ENCODE data around the gene NKX6-2.

The NKX6-2 gene

DNA sequence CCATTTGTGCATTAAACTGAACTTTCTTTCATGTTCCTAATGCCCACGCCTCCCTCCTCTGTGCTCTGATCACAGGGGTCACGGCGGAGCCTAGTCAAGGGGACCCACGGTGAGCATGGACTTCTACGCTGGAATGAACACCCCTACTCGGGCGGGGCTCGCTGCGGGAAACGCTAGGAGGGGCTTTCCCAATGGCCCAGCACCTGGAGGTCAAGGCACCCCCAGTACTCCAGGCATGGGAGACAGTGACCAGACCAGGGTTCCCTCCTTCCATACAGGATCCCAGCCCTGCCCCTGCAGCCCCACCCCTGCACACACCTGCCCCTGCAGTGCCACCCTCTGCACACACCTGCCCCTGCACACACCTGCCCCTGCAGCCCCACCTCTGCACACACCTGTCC is 27.1 kb upstream of the NKX6-2 start:
- DNase-seq (ENCODE audit: low spot score) = no peak

DNA sequence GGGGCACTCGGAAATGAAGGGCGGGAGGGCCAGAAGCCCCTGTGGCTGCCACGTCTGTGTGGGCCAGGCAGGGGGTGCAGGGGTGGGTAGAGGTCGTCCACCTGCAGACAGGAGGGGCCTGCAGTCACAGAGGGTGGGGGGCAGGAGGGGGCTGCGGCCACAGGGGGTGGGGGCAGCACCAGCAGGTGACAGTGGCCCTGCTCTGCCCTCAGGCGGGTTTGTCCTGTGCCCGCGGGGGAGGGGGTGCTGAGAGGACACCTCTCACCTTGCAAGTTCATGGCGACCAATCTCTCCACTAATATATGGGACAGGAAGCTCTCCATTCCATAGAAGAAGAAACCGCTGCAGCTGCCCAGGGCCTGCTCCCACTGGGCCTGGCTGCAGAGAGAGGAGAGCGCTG is 26.6 kb upstream of the NKX6-2 start:
- DNase-seq (ENCODE audit: low spot score) = no peak

DNA sequence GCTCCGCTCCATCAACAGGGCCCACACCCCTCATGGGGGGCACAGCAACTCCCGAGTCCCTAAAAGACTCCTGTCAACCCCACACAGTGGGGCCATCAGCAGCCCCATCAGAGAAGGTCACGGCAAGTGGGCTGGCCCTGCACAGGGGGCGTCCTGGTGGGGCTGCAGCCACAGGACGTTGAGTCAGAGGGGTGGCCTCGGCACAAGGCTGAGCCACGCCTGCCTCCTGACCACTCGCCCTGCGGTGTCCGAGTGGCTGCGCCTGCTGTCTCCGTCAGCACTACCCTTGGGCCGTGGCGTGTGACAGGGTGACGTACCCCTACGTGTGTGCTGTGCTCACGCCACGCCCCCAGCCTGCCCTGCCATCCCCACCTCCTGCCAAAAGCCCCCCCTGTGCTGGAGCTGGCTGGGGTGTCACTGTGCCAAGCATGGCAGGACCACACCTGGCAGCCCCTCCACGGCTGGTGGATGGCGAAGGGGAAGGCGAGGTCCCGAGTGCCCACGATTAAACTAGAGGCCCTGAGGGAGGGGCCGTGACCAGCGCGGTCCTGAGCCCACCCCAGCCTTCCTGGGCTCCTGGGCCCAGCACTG is 26.0 kb upstream of the NKX6-2 start:
- no peak for DNase-seq (ENCODE audit: low spot score)

GRCh38 chr10:132810807-132811700 is 25.1 kb upstream of the NKX6-2 start:
- no peak for DNase-seq (ENCODE audit: low spot score)

- no peak for DNase-seq (ENCODE audit: low spot score)
These were observed 24.3 kb upstream of the NKX6-2 start for GRCh38 chr10:132810141-132810806.

DNA sequence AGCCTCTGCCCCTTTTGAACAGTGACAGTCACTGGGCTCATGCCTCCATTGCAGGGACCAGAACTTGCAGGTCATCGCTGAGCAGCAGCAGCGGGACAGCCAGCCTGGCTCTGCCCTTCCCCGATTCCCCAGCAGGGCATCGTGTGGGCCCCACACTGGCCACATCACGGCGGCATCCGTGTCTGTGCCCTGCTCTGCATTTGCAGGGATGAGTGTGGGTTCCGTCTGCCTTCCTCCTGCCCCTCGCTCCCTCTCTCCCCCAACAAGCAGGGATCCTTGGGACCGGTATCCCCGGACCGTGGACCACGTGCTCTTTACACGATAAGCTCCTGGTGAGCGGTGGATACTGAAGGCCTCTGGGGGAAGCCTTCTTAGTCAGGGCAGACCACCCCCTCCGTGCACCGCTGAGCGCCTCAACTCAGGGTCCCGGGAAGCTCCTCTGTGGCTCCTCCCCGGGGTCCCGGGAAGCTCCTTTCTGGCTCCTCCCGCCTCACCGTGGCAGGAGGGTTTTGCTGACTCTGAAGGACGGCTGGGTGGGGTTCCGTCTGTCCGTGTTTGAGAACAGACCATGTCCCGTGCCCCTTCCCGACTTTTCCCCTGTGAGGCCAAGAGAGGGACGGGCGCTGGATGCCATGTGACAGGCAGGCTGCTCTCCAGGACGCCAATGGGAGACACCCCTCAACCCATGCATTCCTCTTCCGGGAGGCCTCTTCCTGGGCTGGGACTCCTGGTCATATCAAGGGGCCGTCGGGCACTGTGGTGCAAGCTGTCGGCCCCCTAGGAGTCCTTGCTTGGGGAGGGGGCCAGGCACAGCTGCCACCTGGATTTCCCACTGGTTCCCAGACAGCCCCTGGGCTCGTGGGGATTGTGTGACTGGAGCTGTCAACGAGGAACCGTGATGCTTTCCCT is 23.5 kb upstream of the NKX6-2 start:
- no peak for DNase-seq (ENCODE audit: low spot score)

- DNase-seq (ENCODE audit: low spot score) = no peak
These were observed 22.7 kb upstream of the NKX6-2 start for GRCh38 chr10:132808383-132809231.

GRCh38 chr10:132807621-132808049 is 21.7 kb upstream of the NKX6-2 start:
- no peak for DNase-seq (ENCODE audit: low spot score)

DNA sequence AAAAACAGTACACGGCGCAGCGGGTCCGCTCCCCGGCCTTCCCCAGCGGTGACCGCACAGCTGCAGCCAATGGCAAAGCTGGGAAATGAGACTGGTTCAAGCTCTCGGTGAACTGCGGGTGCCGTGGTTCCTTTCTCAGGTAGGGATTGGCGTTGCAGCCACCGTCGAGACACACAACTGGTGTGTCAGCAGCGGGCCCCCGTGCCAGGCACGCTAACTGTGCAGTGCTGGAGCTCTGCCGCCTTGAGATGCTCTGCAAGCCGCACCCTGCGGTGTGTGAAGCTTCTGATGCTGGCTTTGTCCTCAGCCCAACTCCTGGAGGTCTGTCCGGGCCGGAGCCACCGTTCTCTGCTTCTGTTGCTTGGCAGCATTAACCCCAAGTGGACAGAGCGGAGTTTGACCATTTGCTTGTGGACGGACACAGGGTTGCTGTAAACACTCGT is 20.6 kb upstream of the NKX6-2 start:
- DNase-seq (ENCODE audit: low spot score) = no peak

DNA sequence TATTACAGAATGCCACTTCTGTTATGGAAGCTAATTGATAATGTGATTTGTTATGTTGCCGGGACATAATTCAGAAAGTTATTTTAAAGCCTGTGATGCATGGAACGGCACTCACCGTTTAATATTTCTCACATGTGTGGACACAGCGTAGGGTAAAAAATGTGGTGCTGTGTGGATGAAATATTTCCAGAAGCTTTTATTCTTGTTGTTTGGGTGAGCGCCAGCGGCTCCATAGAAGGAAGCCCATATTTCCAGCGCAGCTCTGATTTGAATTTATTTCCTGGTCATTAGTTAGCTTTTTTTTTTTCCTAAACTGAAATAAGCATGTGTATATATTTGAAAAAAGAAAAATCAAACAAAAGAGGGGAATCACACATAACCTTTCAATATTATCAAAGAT is 20.2 kb upstream of the NKX6-2 start:
- DNase-seq (ENCODE audit: low spot score) = no peak

GRCh38 chr10:132805599-132805998 is 19.7 kb upstream of the NKX6-2 start:
- DNase-seq (ENCODE audit: low spot score) = no peak

GRCh38 chr10:132804785-132805426 is 19.0 kb upstream of the NKX6-2 start:
- no peak for DNase-seq (ENCODE audit: low spot score)

- DNase-seq (ENCODE audit: low spot score) = no peak
These were observed 18.3 kb upstream of the NKX6-2 start for GRCh38 chr10:132804287-132804686.

- no peak for DNase-seq (ENCODE audit: low spot score)
These were observed 17.7 kb upstream of the NKX6-2 start for GRCh38 chr10:132803416-132804210.

- DNase-seq (ENCODE audit: low spot score) = no peak
These were observed 16.9 kb upstream of the NKX6-2 start for GRCh38 chr10:132802694-132803320.

DNA sequence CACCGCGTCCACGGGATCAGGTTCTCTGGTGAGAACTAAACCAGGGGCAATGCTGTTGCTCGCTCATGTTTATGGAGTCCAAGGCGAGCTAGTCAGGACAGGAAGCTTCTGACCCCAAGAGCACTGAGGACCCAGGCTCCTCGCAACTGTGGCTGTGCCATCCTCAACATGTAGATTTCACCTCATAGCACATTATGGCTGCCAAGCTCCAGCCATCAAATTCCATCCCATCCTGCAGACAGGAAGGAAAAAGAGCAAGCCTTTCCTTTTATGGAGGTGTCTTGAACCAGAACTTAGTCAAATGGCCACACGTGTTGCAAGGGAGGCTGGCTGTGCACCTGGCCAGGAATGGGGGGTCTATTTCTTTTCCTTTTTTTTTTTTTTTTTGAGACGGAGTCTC is 16.1 kb upstream of the NKX6-2 start:
- no peak for DNase-seq (ENCODE audit: low spot score)

GRCh38 chr10:132799865-132800264 is 13.9 kb upstream of the NKX6-2 start:
- no peak for DNase-seq (ENCODE audit: low spot score)

DNA sequence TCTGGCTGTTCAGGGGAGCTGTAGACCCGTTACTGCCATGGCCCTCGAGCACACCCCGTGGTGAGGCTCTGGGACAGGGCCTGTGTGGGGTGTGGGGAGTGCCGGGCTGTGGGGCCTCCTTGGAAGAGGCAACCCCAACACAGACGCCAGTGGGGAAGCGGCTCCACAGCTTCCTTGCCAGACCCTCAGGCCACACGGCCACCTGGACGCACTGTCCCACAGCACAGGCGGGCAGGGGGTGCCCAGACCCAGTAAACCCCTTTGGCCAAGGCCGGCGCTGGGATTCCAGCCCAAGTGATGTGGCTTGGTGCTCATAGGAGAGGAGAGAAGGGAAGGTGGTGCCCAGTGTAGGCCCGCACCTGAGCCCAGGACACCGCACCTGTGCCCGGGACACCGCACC is 12.9 kb upstream of the NKX6-2 start:
- no peak for DNase-seq (ENCODE audit: low spot score)

- no peak for DNase-seq (ENCODE audit: low spot score)
These were observed 12.5 kb upstream of the NKX6-2 start for GRCh38 chr10:132798403-132798802.
